ENCODE data around the gene GP1BB.

The GP1BB gene

GRCh38 chr22:19701420-19702145, 21.8 kb upstream of the GP1BB start:
- peaks cover 13 to 49% of the 10 kb centered on the region in 2 donors for H3K27me3 Mint-ChIP-seq
- H3K36me3 Mint-ChIP-seq (ENCODE audit: insufficient read depth) = no peaks in the 10 kb centered on the region
- no peak for DNase-seq

GRCh38 chr22:19703869-19704268, 19.5 kb upstream of the GP1BB start:
- no peaks in the 10 kb centered on the region for H3K9me3 Mint-ChIP-seq
- H3K4me1 Mint-ChIP-seq (ENCODE audit: low read depth in 2 of 2) = no peaks in the 10 kb centered on the region
- H3K27me3 Mint-ChIP-seq = peaks cover 13 to 50% of the 10 kb centered on the region in 2 donors
- ATAC-seq (replicated peaks) = no peak
- no peak overlapping the region for H3K4me3 Mint-ChIP-seq
- H3K27ac Mint-ChIP-seq = no peak overlapping the region
- DNase-seq = no peak
- H3K36me3 Mint-ChIP-seq (ENCODE audit: insufficient read depth) = no peaks in the 10 kb centered on the region

More at GRCh38 chr22:19701420-19702145, 21.8 kb upstream of the GP1BB start:
- H3K4me1 Mint-ChIP-seq (ENCODE audit: low read depth in 2 of 2) = no peaks in the 10 kb centered on the region
- H3K9me3 Mint-ChIP-seq = no peaks in the 10 kb centered on the region
- H3K27ac Mint-ChIP-seq = no peak overlapping the region
- no peak overlapping the region for H3K4me3 Mint-ChIP-seq
- no peak for ATAC-seq (replicated peaks)

DNA sequence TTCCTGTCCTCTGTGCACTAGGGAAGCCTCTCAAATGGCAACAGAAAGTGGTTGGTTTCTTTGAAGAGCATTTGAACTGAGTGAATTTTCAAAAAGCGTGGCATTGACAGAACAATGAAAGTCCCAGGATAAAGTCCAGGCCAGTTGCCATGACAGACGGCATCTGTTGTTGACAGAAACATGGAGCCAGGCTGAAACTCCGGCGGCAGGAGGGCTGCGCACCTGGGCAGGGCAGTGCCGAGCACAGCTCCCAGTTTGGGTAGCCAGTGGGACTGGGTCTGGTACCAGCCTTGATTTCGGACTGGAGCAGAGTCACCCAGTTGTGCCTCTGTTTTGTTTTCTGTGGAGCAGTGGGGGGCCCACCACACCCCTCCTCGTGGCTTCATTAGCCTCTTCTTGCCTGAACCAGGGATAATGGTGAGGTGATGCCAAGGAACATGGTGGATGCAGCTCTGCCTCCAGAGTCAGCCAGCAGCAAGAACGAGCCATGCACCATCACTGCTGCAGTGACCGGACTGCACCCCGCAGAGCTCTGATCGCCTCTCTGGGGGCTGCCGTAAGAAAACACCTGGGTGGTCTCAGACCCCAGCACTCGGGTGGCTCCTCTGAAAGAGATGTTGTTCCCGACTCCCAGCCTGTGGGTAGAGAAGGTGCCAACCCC, 18.9 kb upstream of the GP1BB start:
- H3K4me3 Mint-ChIP-seq = no peak overlapping the region
- no peaks in the 10 kb centered on the region for H3K36me3 Mint-ChIP-seq (ENCODE audit: insufficient read depth)
- no peak for ATAC-seq (replicated peaks)

GRCh38 chr22:19705181-19705934, 18.0 kb upstream of the GP1BB start:
- ATAC-seq (replicated peaks) (no peak), DNase-seq (no peak)
- H3K27me3 Mint-ChIP-seq = peaks cover 13 to 58% of the 10 kb centered on the region in 2 donors
- no peaks in the 10 kb centered on the region for H3K4me1 Mint-ChIP-seq (ENCODE audit: low read depth in 2 of 2)
- no peaks in the 10 kb centered on the region for H3K36me3 Mint-ChIP-seq (ENCODE audit: insufficient read depth)
- H3K4me3 Mint-ChIP-seq = no peak overlapping the region
- H3K9me3 Mint-ChIP-seq = no peaks in the 10 kb centered on the region
- no peak overlapping the region for H3K27ac Mint-ChIP-seq

More for the DNA sequence above, 18.9 kb upstream of the GP1BB start:
- Mint-ChIP-seq H3K27ac (no peak overlapping the region), H3K4me1 (ENCODE audit: low read depth in 2 of 2) (no peaks in the 10 kb centered on the region), H3K9me3 (no peaks in the 10 kb centered on the region), H3K27me3 (peaks cover 13 to 56% of the 10 kb centered on the region in 2 donors)
- DNase-seq = no peak

DNA sequence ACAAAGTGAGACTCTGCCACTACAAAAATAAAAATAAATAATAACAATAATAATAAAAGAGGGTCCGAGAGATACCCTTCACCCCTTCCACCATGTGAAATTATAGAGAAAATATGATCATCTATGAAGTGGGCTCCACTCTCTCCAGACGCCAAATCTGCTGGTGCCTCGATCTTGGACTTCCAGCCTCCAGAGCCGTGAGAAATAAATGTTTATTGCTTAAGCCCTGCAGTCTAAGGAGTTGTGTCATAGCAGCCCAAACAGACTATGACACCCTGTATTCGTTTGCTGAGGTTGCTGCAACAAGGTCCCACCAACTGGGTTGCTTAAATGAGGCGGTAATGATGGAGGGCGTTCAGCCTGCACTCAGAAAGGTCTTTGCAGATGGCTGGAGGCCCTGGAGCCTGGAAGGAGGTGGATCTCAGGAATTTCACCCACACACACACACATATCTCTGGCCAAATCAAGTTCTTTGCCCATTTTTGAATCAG, 16.6 kb upstream of the GP1BB start:
- H3K4me3 Mint-ChIP-seq = no peak overlapping the region
- H3K27ac Mint-ChIP-seq = no peak overlapping the region
- DNase-seq = no peak
- no peaks in the 10 kb centered on the region for H3K36me3 Mint-ChIP-seq (ENCODE audit: insufficient read depth)
- ATAC-seq (replicated peaks) = no peak
- no peaks in the 10 kb centered on the region for H3K9me3 Mint-ChIP-seq
- H3K4me1 Mint-ChIP-seq (ENCODE audit: low read depth in 2 of 2) = no peaks in the 10 kb centered on the region
- peaks cover 6 to 60% of the 10 kb centered on the region in 2 donors for H3K27me3 Mint-ChIP-seq

DNA sequence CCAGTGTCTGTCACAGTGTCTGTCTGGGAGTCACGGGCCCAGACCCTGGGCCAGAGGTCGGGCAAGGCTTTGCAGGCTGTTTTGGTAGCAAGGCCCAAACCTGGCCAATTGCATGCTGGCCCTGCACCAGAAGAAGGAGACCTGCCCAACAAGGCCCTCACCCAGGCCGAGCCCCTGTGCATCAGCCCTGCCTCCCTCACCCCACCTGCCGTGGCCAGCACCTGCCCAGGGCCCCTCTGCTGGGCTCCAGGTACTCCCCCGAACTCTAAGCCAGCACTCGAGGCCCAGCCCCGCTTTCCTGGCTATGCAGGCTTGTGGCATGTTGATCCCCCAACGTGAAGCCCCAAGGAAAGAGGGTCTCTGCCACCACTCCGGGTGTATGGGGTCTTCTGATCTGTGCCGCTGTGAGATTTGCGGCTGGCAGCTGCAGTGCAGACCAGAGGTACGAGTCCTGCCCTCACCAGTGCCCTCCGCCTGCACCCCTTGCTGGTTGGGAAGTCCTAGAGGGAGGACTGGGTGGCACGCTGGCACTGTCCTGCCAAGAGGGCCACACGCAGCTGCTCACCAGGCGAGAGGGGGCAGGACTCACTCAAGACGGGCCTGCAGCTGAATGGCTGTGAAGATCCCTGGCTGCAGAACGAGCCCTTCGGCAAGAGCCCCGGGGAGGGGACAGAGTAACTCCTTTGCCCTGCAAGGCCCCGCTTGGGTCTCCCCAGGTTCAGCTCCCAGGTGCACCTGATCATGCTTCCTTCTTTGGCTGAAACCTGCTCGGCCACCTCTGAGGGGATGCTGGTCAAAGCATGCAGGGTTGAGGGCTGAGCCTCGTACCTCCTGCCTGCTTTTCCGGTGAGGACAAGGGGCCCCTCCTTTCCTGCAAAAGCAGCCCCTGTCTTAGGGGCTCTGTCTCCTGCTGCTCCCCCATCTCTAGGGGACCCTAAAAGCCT, 15.7 kb upstream of the GP1BB start:
- Mint-ChIP-seq H3K36me3 (ENCODE audit: insufficient read depth) (no peaks in the 10 kb centered on the region), H3K4me3 (no peak overlapping the region), H3K27me3 (peaks cover 9 to 65% of the 10 kb centered on the region in 2 donors), H3K27ac (no peak overlapping the region), H3K4me1 (ENCODE audit: low read depth in 2 of 2) (no peaks in the 10 kb centered on the region), H3K9me3 (no peaks in the 10 kb centered on the region)
- DNase-seq (no peak), ATAC-seq (replicated peaks) (no peak)

- H3K36me3 Mint-ChIP-seq (ENCODE audit: insufficient read depth) = peaks cover 4% of the 10 kb centered on the region
- peaks cover 14 to 65% of the 10 kb centered on the region in 2 donors for H3K27me3 Mint-ChIP-seq
- ATAC-seq (replicated peaks) (no peak), DNase-seq (no peak)
- no peak overlapping the region for H3K27ac Mint-ChIP-seq
- H3K9me3 Mint-ChIP-seq = no peaks in the 10 kb centered on the region
- H3K4me1 Mint-ChIP-seq (ENCODE audit: low read depth in 2 of 2) = no peaks in the 10 kb centered on the region
- no peak overlapping the region for H3K4me3 Mint-ChIP-seq
Observed at GRCh38 chr22:19708321-19709011, 14.9 kb upstream of the GP1BB start.

DNA sequence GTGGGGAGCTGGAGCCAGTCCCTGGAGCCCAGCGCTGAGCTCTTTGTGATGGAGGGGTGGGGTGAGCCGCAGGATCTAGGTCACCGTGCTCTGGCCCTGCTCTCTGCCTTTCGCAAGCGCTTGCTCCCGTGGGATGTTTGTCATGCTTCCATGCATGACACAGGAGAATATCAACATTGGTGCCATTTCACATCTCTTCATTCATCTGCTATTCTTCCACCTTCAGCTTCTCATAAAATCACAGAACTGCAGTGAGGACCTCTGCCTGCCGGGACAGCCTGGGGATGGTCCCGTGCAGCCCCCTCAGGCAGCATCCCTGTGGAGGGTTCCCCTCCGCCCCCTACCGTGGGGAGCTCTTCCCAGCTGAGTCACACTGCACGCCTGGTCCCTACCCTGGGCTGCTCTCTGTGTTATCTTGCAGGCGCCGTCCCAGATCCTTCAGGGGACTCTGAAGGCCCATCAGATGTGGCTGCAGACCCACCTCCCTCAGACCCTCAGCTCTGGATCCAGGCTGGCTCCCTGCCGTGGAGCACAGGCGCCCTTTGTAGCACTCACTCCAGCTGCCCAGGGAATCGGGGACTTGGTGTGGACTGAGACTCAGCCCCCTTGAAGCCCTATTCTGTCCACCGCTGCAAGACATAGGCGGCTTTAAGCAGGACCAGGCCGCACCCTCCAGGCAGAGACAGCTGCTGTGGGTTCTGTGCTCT, 14.1 kb upstream of the GP1BB start:
- H3K4me1 Mint-ChIP-seq (ENCODE audit: low read depth in 2 of 2) = peaks cover 0 to 2% of the 10 kb centered on the region in 2 donors
- no peak overlapping the region for H3K27ac Mint-ChIP-seq
- H3K4me3 Mint-ChIP-seq = no peak overlapping the region
- ATAC-seq (replicated peaks) (no peak), DNase-seq (no peak)
- peaks cover 18 to 63% of the 10 kb centered on the region in 2 donors for H3K27me3 Mint-ChIP-seq
- peaks cover 4% of the 10 kb centered on the region for H3K36me3 Mint-ChIP-seq (ENCODE audit: insufficient read depth)
- H3K9me3 Mint-ChIP-seq = no peaks in the 10 kb centered on the region

GRCh38 chr22:19710020-19710768, 13.1 kb upstream of the GP1BB start:
- peaks cover 18 to 59% of the 10 kb centered on the region in 2 donors for H3K27me3 Mint-ChIP-seq
- no peak for ATAC-seq (replicated peaks)

DNA sequence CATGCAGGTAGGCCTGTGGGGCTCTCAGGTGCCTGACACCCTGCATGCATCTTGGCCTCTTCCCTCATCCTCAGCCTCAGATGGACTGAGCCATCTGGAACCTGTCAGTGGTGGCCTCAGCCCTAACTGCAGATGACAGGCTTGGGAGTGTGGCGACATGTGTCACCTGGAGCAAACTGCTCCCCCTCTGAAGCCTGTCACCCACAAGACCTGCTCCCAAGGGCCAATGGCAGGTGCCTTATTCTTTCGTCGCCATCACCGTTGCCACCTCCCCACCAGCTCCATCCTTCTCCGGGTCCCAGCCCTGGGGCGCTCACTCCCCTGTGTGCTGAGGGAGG, 12.6 kb upstream of the GP1BB start:
- Mint-ChIP-seq H3K4me3 (no peak overlapping the region), H3K36me3 (ENCODE audit: insufficient read depth) (peaks cover 4% of the 10 kb centered on the region), H3K27ac (no peak overlapping the region), H3K27me3 (peaks cover 18 to 59% of the 10 kb centered on the region in 2 donors), H3K4me1 (ENCODE audit: low read depth in 2 of 2) (peaks cover 0 to 2% of the 10 kb centered on the region in 2 donors), H3K9me3 (no peaks in the 10 kb centered on the region)
- DNase-seq (no peak), ATAC-seq (replicated peaks) (no peak)

More at GRCh38 chr22:19710020-19710768, 13.1 kb upstream of the GP1BB start:
- H3K36me3 Mint-ChIP-seq (ENCODE audit: insufficient read depth) = peaks cover 4% of the 10 kb centered on the region
- H3K27ac Mint-ChIP-seq = no peak overlapping the region
- DNase-seq = no peak
- H3K9me3 Mint-ChIP-seq = no peaks in the 10 kb centered on the region
- no peak overlapping the region for H3K4me3 Mint-ChIP-seq
- H3K4me1 Mint-ChIP-seq (ENCODE audit: low read depth in 2 of 2) = peaks cover 0 to 2% of the 10 kb centered on the region in 2 donors

- Mint-ChIP-seq H3K27ac (no peak overlapping the region), H3K4me1 (ENCODE audit: low read depth in 2 of 2) (peaks cover 0 to 2% of the 10 kb centered on the region in 2 donors), H3K9me3 (no peaks in the 10 kb centered on the region), H3K4me3 (peak overlapping the region; percentile 44 to 56), H3K27me3 (peaks cover 18 to 65% of the 10 kb centered on the region in 2 donors), H3K36me3 (ENCODE audit: insufficient read depth) (peaks cover 4% of the 10 kb centered on the region)
- no peak for DNase-seq
- no peak for ATAC-seq (replicated peaks)
Observed at GRCh38 chr22:19713245-19713644, 10.1 kb upstream of the GP1BB start.

Data from effector memory CD8-positive, alpha-beta T cell (primary cell).